GM21447 (cell line): ENCODE data around the gene SYNE2.
"Not testable (repeated sequence)": the region's sequence is repeated elsewhere in the genome, so short reads cannot be mapped to it uniquely, and the experiment has no call there.

ENCODE experiments used
- ATAC-seq: cut with Tn5 transposase; IDR thresholded peaks from one replicate; pipeline ENCODE4 v1.9.1; 2021; ENCODE audit not compliant: unreplicated experiment

The SYNE2 gene

GRCh38 chr14:64012720-64013119 is 159.9 kb downstream of the SYNE2 start:
- no peak for ATAC-seq

GRCh38 chr14:64025479-64025878 is 172.7 kb downstream of the SYNE2 start:
- no peak for ATAC-seq

- no peak for ATAC-seq
Measured at GRCh38 chr14:64026600-64026999, 173.8 kb downstream of the SYNE2 start.

- no peak for ATAC-seq
Measured at GRCh38 chr14:64035143-64035542, 182.3 kb downstream of the SYNE2 start.

GRCh38 chr14:64037869-64038745 is 185.3 kb downstream of the SYNE2 start:
- ATAC-seq: not testable (repeated sequence)

- no peak for ATAC-seq
Measured at GRCh38 chr14:64038841-64039542, 186.2 kb downstream of the SYNE2 start.

- no peak for ATAC-seq
Measured at GRCh38 chr14:64040044-64040443, 187.2 kb downstream of the SYNE2 start.

- ATAC-seq: not testable (repeated sequence)
Measured at GRCh38 chr14:64043296-64043695, 190.5 kb downstream of the SYNE2 start.

- ATAC-seq: no peak
Measured at GRCh38 chr14:64045091-64045490, 192.3 kb downstream of the SYNE2 start.

GRCh38 chr14:64049616-64050381 is 197.0 kb downstream of the SYNE2 start:
- no peak for ATAC-seq

GRCh38 chr14:64053694-64054669 is 201.2 kb downstream of the SYNE2 start:
- no peak for ATAC-seq

- no peak for ATAC-seq
Measured at GRCh38 chr14:64059454-64060198, 206.8 kb downstream of the SYNE2 start.

- no peak for ATAC-seq
Measured at GRCh38 chr14:64060199-64060545, 207.4 kb downstream of the SYNE2 start.

GRCh38 chr14:64060648-64061096 is 207.9 kb downstream of the SYNE2 start:
- no peak for ATAC-seq

GRCh38 chr14:64061115-64061514 is 208.3 kb downstream of the SYNE2 start:
- ATAC-seq: no peak

- no peak for ATAC-seq
Measured at GRCh38 chr14:64061706-64062105, 208.9 kb downstream of the SYNE2 start.

- no peak for ATAC-seq
Measured at GRCh38 chr14:64062381-64063115, 209.7 kb downstream of the SYNE2 start.

GRCh38 chr14:64064447-64064846 is 211.6 kb downstream of the SYNE2 start:
- ATAC-seq: no peak
